ENCODE data around the gene C16orf95.

C16orf95 gene

DNA sequence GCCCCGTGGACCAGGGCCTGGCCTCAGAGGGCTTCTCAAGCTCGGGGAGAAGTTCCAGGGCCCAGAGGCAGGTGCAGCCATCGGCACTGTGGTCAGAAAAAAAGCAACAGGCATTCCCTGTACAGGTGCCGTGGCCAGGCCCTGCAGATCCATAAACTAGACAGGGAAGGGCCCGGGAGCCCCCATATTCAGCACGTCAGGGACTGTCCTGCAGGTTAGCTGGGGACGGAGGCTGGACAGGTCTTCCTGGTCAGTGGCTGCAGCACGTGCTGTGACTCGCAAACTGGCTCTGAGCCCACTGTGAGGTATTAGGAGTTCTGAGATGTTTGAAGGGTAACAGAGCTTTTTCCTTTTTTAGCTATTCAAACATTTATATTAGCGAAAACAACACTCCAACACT lies 15.0 kb upstream of the C16orf95 start:
- no peak for DNase-seq (ENCODE audit: low read depth)

DNA sequence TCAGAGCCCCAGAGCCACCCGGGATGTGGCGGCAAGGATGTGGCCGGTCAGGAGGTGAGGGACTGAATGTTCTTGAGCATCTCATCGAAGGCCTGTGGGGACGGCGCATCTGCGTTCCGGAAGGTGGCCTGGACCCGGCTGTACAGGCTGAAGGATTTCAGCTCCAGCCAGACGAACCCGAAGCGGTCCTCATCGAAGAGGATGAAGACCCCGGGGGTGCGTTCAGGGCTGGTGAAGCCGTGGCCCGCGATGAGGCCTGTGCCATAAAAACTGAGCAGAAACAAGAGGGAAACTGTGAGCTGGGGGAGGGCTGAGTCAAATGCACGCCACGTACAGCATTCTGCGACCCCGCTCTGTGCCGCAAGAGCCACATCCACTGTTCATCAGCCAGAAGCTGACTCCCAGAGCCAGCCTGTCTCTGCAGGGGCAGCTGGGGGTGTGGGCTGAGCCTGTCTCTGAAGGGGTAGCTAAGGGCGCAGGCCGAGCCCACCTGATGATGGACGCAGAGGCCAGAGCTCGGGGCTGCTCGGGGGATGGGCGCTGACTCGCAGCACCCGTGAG lies 14.1 kb upstream of the C16orf95 start:
- DNase-seq (ENCODE audit: low read depth): no peak

DNA sequence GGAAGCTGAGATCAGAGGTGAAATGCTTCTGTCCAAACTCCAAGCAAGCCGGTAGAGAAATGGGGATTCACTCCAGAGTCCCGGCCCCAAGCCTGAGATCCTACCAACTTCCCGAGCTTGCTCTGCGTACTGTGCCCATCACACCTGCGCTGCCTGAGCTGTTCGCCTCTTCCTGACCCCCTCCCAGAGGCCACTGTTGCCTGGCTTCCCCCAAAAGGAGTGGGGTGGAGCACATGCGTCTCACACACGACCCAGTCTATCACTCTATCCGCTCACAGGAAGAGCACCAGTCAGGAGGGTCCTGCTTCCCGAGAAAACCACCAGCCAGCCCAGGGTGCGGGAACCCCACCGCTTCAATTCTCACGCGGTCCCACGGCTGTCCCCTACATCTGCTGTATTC lies 13.5 kb upstream of the C16orf95 start:
- no peak for DNase-seq (ENCODE audit: low read depth)

DNA sequence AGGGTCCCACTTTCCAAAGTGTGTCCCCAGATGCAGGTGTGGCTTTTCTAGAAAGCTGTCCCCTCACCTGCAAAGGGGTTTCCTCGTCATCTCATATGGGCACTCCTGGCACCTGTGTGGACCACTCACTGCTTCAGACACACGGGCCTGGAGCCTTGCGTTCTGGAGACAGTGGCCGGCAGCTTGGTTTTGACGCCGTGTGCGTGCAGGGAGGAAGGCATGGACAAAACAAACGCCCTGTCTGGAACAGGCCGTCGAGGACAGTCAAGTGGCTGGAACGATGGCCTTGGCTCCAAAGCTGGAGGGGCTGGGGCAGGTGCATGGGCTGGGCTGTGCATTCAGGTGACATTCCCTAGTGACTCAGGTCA lies 13.0 kb upstream of the C16orf95 start:
- DNase-seq (ENCODE audit: low read depth): no peak

DNA sequence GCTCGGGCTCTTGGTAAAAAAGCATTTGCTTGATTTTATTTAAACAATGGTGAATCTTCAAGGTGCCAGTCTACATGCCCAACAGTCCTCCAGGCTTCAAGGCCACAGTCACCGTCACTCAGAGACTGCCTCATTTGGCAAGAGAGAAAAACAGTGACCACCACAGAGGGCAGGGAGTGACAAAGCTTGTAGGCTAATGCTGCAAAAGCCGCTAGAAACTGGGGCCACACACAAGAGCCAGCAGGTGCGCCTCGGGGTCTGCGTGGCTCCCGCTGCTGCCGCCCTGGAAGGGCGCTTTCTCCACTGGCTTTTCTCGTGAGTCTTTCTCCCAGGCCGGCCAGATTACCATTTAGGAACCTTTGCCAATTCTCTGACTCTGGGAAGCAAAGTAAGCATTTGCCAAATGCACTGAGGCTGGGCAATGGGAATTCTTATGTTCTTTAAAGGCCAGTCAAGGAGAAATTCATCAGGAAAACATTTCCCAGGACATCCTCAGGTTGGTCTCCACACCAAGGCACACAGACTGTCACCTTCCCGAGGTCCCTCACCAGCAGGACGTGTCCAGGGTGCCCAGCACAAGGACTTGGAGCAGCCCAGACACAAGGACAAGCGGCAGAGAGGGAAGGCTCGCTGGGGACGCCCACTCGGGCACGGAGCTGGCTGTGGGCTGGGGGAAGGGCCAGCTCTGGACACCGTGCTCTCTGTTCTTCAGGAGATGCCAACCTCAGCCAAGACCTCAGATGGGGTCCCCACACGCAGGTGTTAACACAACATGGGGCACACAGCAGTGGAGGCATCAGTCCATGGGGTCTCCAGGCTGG lies 12.5 kb upstream of the C16orf95 start:
- no peak for DNase-seq (ENCODE audit: low read depth)

DNA sequence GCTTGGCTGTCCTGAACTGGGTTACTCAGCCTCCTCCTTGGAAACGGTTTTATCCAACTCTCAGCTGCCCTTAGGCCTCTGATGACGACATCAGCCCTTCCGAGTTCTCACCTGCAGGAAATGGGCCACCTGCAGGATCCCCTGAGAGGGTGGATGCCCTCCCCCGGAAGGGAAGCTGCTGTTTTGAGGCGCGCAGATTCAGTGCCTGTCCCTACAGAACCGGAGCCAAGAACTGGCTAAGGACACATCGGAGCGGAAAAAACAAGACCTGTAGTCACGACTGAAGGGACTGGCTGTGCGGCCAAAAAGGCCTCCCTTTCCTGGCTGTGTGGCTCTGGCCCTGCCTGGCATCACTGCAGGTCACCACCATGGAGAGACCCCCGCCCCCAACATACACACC lies 11.7 kb upstream of the C16orf95 start:
- DNase-seq (ENCODE audit: low read depth): no peak

DNA sequence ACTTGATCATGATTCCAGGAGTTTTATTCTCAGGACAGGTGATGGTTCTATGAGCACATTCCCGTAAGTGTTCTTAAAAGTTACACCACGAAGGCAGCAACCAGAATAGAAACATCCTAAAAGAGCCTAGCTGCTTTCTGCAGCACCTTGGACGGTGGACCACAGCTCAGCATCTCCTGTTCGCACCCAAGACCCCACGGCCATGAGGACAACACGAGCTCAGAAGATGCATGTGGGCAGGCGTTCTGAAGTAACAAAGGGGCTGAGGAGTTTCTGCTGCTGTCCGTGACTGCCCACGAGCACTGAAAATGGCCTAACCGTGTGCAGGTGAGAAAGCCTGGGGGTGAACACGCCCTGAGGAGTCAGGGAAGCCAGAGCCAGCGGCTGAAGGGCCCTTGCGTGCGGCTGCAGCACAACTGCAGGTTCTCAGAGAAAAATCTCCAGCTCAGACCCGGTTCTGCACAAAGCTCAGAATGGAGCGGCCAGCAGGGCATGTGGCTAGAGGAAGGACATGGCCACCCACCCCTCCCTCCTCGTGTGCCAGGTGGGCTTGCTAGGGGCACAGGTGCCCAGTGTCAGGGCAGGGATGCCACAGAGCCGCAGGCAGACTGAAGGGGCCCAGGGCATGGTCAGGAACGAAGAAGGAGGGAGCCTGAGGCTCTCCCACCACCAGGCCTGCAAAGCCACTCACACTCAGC lies 10.8 kb upstream of the C16orf95 start:
- no peak for DNase-seq (ENCODE audit: low read depth)

DNA sequence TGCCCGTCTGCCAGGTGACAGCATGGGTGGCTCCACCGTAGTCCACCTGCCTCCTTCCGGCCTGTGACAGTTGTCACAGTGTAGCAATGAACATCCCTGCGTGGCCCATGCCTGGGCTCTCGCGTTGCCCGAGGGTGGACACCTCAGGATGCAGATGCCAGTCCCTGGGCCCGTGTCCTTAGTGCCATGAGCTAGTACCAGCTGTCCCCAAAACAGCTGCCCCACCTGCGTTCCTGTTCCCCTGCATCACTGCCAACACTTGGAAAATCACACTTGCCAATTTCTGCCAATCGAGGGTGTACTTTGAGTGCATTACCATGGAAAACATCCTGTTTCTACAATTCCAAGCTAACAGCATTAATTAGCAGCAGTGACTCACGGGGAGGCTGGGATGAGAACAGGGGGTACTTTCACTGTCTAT lies 9.0 kb upstream of the C16orf95 start:
- DNase-seq (ENCODE audit: low read depth): no peak

DNA sequence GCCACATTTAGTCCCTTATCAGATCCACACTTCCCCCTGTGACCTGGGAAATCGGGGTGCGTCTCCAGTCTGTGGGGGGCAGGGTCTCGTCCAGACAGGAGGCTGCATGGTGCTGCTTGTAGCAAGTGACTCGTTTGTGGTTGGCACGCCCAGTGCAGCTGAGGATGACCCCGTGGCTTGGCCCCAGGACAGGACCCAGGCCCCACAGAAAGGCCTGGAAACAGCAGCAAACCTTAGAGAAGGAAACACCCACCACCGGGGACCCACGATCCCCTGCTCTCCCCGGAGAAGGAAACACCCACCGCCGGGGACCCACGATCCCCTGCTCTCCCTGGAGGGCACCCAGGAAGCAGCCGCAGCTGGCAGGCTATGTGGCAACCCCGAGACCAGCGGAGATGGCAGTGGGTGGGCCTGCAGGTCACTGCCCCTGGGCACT lies 8.2 kb upstream of the C16orf95 start:
- no peak for DNase-seq (ENCODE audit: low read depth)

DNA sequence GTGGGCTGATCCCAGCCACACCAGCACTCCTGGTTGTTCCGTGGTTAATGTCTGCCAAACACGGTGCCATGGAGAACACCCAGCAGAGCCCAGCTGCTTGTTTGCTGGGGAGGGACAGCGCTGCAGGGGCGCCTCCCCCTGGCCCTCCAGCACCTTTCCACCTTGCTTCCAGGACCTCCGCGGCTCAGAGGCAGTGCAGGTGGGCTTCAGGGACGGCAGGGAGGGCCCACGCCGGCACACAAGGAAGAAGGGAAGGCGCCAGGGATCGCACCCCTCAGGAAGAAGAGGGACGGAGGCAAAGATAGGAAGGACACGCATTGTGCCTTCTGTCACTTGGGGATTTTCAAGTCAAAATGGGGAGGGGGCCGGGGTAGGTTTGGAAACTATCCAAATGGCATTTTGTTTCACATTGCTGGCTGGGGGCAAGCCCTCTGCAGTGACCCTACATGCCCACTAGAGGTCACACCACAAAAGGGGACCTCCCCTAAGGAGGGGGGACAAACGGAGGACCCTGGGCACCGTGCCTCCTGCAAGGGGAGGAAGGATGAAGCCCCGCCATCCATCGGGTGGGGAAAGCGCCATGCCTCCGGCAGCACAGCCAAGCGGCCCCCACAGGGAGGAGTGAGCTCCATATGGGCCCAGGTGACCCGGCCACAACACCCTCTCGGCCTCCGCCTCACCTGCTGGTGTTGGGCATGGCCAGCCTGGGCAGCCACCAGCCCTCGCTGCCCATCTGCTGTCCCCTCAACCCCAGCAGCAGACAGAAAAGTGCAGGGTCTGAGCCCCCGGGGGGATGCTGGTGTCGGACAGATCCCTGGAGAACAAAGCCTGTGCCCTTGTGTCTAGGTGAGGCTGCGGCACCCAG lies 7.5 kb upstream of the C16orf95 start:
- DNase-seq (ENCODE audit: low read depth): no peak

DNA sequence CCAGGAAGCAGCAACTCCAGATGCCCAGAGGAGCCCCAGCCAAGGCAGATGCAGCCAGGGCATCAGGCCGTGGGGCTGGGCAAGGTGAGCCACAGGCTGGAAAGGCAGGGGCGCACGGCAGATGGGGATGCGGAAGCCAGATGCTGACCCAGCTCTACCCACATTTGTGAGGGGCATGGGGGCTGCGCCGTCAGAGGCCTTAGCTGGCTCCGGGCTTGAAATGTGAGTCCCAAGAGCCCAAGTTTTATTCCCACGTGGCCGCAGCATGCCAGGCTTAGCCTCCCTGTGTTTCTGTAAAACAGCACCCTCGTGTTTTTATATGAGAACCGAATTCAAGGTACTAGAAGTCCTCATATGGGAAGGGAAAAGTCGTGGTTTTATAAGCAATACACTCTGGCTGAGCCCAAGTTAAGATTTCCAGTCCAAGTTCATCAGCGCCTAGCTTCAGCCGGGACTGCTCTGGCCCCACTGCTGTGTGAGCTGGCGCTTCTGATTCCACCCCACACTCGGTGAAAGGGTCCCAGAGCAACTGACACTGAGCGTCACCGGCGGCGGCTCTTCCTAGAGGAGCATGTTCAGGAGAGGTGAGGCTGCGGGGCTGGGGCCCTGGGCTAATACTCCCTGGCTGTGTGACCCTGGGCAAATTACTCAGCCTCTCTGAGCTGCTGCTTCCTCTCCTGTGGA lies 6.7 kb upstream of the C16orf95 start:
- DNase-seq (ENCODE audit: low read depth): no peak

DNA sequence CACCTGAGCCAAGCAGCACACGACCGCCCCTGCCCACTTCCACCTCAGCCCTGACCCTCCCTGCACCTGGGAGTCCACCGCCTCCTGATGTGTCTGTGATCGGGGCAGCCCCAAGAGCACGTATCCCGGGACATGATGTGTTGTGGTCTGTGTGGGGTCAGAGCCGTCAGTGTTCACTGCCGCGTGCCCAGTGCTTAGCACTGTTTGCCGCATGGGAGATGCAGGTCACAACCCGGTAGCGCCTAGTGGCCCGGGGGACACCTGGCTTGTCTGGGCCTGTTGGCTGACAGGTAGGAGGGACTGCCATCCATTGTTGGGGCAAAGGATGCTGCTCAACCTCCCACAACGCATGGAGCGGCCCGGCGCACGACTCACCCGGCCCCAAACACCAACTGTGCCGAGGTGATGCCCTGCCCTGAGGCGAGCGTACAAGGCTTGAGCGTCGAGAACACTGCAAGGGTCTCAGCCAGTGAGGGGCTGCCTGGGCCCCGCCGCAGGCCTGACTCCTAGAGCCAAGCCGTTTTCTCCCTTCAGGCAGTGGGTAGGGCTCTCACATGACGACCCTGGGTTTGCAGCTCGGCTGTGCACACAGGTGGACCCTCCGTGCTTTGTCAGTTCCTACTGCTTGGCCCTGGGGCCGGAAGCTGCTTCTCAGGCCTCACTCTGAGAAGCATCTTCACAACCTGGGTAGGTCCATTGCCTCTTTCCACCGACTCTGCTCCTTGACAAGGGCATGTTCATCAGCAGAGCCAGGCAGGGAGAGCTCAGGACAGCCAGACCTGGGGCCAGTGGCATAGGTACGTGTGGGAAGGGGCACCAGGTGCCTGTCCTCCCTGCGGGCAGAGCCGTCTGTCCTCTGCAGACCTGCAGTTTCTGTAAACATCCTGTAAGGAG lies 5.9 kb upstream of the C16orf95 start:
- no peak for DNase-seq (ENCODE audit: low read depth)

DNA sequence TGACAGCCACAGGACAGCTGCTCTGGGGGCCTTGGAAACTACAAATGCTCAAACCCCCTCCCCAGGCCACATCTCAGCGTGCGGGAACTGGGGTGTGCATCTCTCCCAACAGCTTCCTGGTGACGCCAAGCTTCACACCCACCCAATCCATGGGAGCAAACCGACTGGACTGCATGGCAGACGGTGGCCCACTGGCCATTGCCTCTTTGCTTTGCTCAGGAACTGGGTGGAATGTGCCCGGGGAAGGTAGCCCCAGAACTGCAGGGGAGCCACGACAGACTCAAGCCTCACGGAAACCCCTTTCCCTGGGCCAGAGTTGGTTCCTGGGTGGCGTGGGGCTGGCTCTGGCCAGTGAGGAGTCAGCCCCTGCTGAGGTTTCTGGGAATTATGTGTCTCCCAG lies 5.2 kb upstream of the C16orf95 start:
- no peak for DNase-seq (ENCODE audit: low read depth)

DNA sequence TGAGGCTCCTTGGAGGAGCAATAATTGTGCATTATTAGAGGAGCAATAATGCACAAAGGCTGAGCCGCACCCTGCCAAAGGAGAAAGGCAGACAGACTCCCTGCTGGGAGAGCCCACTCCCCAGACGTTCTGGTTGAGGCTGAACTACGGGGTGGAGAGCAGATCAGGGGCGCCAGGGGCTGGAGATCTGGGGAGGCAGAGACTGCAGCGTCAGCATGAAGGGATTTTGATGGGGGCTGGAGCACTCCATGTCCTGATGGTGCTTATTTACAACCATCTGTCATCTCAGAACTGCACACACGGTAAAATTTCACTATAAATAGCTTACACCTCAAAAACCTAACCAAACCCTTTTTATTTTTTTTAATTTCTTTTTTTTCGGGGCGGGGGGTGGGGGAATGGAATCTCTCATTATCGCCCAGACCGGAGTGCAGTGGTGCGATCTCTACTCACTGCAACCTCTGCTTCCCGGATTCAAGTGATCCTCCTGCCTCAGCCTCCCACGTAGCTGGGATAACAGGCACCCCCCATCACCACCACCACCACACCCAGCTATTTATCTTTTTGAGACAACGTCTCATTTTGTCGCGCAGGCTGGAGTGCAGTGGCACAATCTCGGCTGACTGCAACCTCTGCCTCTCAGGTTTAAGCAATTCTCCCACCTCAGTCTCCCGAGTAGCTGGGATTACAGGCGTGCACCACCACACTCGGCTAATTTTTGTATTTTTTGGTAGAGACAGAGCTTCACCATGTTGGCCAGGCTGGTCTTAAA lies 4.3 kb upstream of the C16orf95 start:
- no peak for DNase-seq (ENCODE audit: low read depth)

DNA sequence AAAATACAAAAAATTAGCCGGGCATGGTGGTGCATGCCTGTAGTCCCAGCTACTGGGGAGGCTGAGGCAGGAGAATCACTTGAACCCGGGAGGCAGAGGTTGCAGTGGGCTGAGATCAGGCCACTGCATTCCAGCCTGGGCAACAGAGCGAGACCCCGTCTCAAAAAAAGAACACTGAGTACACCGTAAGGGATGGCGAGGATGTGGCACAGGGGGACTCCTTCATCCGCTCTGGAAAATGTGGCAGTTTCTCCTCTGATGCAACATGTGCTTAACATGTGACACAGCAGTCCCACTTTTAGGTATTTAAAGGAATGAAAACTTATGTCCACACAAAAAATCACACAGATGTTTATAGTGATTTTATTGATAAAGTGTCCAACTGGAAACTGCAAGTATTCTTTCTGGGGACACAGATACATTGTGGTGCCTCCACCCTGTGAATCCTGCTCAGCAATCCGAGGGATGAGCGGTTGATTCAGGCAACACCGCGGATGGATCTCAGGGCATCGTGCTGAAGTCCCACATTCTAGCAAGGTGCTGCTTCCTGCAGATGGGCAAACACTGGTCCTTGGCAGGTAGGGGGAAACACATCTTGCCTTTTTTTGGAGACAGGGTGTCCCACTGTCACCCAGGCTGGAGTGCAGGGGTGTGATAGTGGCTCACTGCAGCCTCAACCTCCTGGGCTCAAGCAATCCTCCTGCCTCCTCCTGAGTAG lies 3.5 kb upstream of the C16orf95 start:
- no peak for DNase-seq (ENCODE audit: low read depth)

DNA sequence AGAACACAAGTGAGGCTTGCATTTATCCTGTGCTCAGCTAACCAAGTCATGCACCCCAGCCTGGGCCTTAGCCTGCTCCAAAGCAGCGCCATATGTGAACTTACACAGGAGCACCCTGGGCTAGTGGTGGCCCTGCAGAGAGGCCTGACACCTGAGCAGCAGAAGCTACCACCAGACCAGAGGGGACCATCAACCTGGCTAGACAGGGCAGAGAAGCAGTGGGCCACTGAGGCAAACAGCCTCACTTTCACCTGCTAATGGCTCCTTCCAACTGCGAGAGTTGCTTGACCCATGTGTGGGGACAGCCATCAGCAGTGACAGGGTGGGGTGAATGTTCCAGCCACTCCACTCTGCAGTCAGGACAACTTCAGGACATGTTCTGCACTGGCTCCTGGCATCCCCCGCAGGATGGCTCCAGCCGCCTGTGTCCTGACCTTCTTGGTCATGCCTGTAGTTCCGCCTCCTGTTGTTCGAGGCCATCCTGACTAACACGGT lies 2.9 kb upstream of the C16orf95 start:
- DNase-seq (ENCODE audit: low read depth): no peak

DNA sequence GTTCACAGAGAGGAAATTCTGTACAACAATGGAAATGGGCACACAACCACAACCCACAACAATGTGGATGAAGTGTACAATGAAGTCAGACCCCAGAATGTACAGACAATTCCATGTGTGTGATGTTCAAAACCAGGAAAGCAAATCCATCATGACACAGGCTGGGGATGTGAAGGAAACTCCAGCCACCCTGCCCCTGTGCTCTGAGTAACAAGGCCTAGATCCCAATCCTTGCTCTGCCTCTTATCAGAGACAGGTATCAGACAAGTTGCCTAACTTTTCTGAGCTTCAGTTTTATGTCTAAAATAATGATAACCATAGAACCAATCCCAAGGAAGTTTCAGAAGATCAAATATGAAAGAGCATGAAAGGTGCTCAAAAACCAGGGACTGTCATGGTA lies 1.8 kb upstream of the C16orf95 start:
- no peak for DNase-seq (ENCODE audit: low read depth)

DNA sequence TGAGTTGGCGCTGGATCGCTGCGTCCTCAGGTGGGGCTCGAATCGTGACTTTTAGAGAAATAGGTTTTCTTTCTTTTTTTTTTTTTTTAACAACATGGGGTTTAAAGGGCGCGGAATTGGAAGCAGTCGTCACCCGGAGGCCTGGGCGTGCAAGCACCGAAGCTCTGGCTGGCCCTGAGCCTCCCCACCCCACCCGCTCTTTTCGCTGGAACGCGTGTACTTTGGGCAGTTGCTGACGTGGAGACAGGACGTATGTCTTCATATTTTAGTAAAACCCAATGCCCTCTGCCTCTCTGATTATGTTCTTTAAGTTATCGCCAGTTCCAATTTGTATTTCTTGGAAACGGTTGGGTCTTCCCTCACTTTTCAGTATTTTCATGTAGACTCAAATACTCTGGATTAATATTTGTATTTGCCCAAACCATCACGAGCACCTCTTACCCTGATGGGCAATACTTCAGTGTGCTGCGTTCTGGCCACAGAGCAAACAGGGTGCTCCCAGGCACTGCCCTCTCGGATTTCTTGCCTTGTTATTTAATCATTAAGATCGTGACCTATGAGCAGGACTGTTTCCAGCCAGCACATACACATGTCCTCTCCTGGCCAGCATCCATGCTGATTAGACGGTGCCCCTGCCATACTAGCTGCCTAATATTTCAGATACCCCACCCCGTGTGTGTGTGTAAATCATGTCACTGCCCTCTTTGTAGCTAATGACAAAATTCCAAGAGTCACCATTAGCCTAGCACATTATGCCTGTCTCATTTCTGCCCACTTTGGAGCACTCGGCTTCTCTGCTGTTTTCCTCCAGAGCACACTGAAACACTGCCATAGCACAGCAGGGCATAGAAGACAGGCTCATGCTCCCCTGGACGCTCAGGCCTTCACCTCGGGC lies 805 bp upstream of the C16orf95 start:
- DNase-seq (ENCODE audit: low read depth): no peak
